HepG2 (cell line): ENCODE data around the gene STK36. TPM values are rescaled to one million over a fixed set of nuclear protein-coding genes. Genes with fewer than 3 reads are reported as not detected.

Source experiments
- ATAC-seq: fragments of 200-7000 bp; cut with Tn5 transposase; 3 replicates; pipeline ENCODE4 v1.9.1; 2020; ENCODE audit warnings: mild to moderate bottlenecking, moderate library complexity
- BruUV-seq: library from RNA; stranded (reverse); fragments of 400-500 nt; replicated peaks from 2 replicates; lab custom pipeline; 2021; lab: Mats Ljungman, UMichigan
- CTCF ChIA-PET: fragments of 300-600 bp; formaldehyde crosslinking; extraction: SDS; loops from one replicate; lab custom pipeline; 2021; ENCODE audit warnings: low total read pairs, inconsistent platforms, low intra/inter-chr PET ratio; lab: Yijun Ruan, JAX
- POLR2A ChIA-PET: fragments of 350-600 bp; sonication (Branson Sonifier 250); formaldehyde crosslinking; loops from one replicate; lab custom pipeline; 2020; ENCODE audit warnings: antibody characterized with exemption, inconsistent platforms; lab: Yijun Ruan, JAX
- DNase-seq: peaks from one replicate; pipeline ENCODE4 v3.0.0-alpha.2; 2015; ENCODE audit warnings: low spot score
- FAIRE-seq: peaks from 3 replicates; lab custom pipeline; 2011; peaks lifted over from hg19 to GRCh38; lab: Jason Lieb, UNC
- H2AFZ ChIP-seq: one replicate; pipeline ENCODE4 v1.6.1; 2011; ENCODE audit warnings: low read length, inconsistent platforms
- H3K27ac ChIP-seq: fragments of 300-600 bp; 3 replicates; pipeline ENCODE4 v1.8.0; 2011; ENCODE audit warnings: mixed run types, mild to moderate bottlenecking, mixed read lengths, low read length, inconsistent platforms; ENCODE audit not compliant: insufficient read depth; ENCODE audit errors: extremely low read length
- H3K27me3 ChIP-seq, 2 experiments: fragments of 200-600 bp in 1 of 2; 2 replicates in 1 of 2; 3 replicates in 1 of 2; pipeline versions ENCODE4 v1.6.0 to v1.8.0; 2011; ENCODE audit warnings: low read length in 2 of 2, mild to moderate bottlenecking in 2 of 2, moderate library complexity in 2 of 2, inconsistent platforms in 1 of 2; ENCODE audit not compliant: insufficient read depth in 2 of 2, control insufficient read depth in 1 of 2
- H3K36me3 ChIP-seq, 2 experiments: fragments of 200-600 bp in 1 of 2; replicated peaks in 1 of 2; 2 replicates in 1 of 2; 3 replicates in 1 of 2; pipeline versions ENCODE4 v1.5.1 to v1.8.0; 2011; ENCODE audit warnings: low read length in 2 of 2, inconsistent platforms in 1 of 2; ENCODE audit not compliant: insufficient read depth in 2 of 2, control insufficient read depth in 1 of 2
- H3K4me1 ChIP-seq: 2 replicates; pipeline ENCODE4 v1.5.1; 2012; ENCODE audit warnings: low read length, inconsistent platforms; ENCODE audit not compliant: insufficient read depth
- H3K4me2 ChIP-seq: 2 replicates; pipeline ENCODE4 v1.6.0; 2011; ENCODE audit warnings: low read depth, low read length, inconsistent platforms
- H3K4me3 ChIP-seq, 3 experiments: fragments of 200-600 bp in 1 of 3; sonication (generic), shearing (Covaris generic) in 1 of 3; replicated peaks in 1 of 3; 2 replicates each; pipeline ENCODE4 v1.5.1; 2011 to 2016; ENCODE audit warnings: low read length in 3 of 3, inconsistent platforms in 2 of 3, low read depth in 2 of 3, mild to moderate bottlenecking in 2 of 3, control low read depth in 1 of 3, mixed read lengths in 1 of 3; ENCODE audit not compliant: insufficient read depth in 1 of 3
- H3K79me2 ChIP-seq: one replicate; pipeline ENCODE4 v1.6.1; 2011; ENCODE audit warnings: low read length, inconsistent platforms; ENCODE audit not compliant: insufficient read depth
- H3K9ac ChIP-seq: 2 replicates; pipeline ENCODE4 v1.6.0; 2011; ENCODE audit warnings: mild to moderate bottlenecking, low read depth, low read length, inconsistent platforms; ENCODE audit not compliant: insufficient read depth
- H3K9me3 ChIP-seq: 2 replicates; pipeline ENCODE4 v1.5.1; 2012; ENCODE audit warnings: mild to moderate bottlenecking, low read length
- H4K20me1 ChIP-seq: 2 replicates; pipeline ENCODE4 v1.6.0; 2011; ENCODE audit warnings: inconsistent platforms, mild to moderate bottlenecking, low read length, moderate library complexity; ENCODE audit not compliant: insufficient read depth
- BCL6 ChIP-seq: IDR thresholded peaks from 2 replicates; pipeline ENCODE4 v1.6.1; 2016; ENCODE audit warnings: missing genetic modification reagents, missing compliant biosample characterization
- BRF2 ChIP-seq: sonication (generic); formaldehyde crosslinking; IDR thresholded peaks from 2 replicates; pipeline ENCODE4 v1.8.1; 2022; ENCODE audit warnings: mild to moderate bottlenecking, missing genetic modification reagents
- CENPBD1 ChIP-seq: sonication (generic); formaldehyde crosslinking; IDR thresholded peaks from 2 replicates; pipeline ENCODE4 v1.8.0; 2022; ENCODE audit warnings: missing genetic modification reagents, low read depth, mild to moderate bottlenecking, borderline replicate concordance
- CREB3 ChIP-seq: sonication (generic); formaldehyde crosslinking; IDR thresholded peaks from 2 replicates; pipeline ENCODE4 v1.5.0; 2020; ENCODE audit warnings: missing genetic modification reagents
- ELF4 ChIP-seq: sonication (generic); formaldehyde crosslinking; IDR thresholded peaks from 2 replicates; pipeline ENCODE4 v1.5.0; 2020; ENCODE audit warnings: missing genetic modification reagents, mild to moderate bottlenecking, moderate library complexity, borderline replicate concordance
- GPN1 ChIP-seq: sonication (generic); formaldehyde crosslinking; IDR thresholded peaks from 2 replicates; pipeline ENCODE4 v1.5.1; 2020; ENCODE audit warnings: missing genetic modification reagents, borderline replicate concordance
- IRF2 ChIP-seq: IDR thresholded peaks from 2 replicates; pipeline ENCODE4 v1.6.1; 2018; ENCODE audit warnings: missing genetic modification reagents, missing compliant biosample characterization
- MAX ChIP-seq: IDR thresholded peaks from 2 replicates; pipeline ENCODE4 v1.6.1; 2012; ENCODE audit warnings: inconsistent platforms
- PBX2 ChIP-seq: IDR thresholded peaks from 2 replicates; pipeline ENCODE4 v1.6.1; 2016; ENCODE audit warnings: control low read depth
- ZNF331 ChIP-seq: sonication (generic); formaldehyde crosslinking; IDR thresholded peaks from 2 replicates; pipeline ENCODE4 v1.4.0; 2020; ENCODE audit warnings: missing genetic modification reagents
- ZNF543 ChIP-seq: sonication (generic); formaldehyde crosslinking; IDR thresholded peaks from 2 replicates; pipeline ENCODE4 v1.4.0; 2020; ENCODE audit warnings: mild to moderate bottlenecking, missing genetic modification reagents
- ZSCAN22 ChIP-seq: sonication (generic); formaldehyde crosslinking; IDR thresholded peaks from 2 replicates; pipeline ENCODE4 v1.4.0; 2020; ENCODE audit warnings: mild to moderate bottlenecking, missing genetic modification reagents
- ZZZ3 ChIP-seq: sonication (generic); formaldehyde crosslinking; IDR thresholded peaks from 2 replicates; pipeline ENCODE4 v1.4.0; 2020; ENCODE audit warnings: missing genetic modification reagents, mild to moderate bottlenecking, borderline replicate concordance
- WGBS: methylation state at CpG from one replicate; pipeline ENCODE4 v1.1.6; 2017; ENCODE audit warnings: low lambda C conversion rate; 5-methylcytosine and 5-hydroxymethylcytosine counted together
- in situ Hi-C: cut with HindIII; loops from 2 replicates; pipeline ENCODE4 v1.10.0; 2017; ENCODE audit warnings: low pct_unique_long_range_greater_than_20kb; ENCODE audit not compliant: extremely low pct_ligation_motif_present
- intact Hi-C: fragments of 100-400 bp; cut with micrococcal nuclease; formaldehyde crosslinking; loops from one replicate; pipeline ENCODE4 v1.10.0; 2022; ENCODE audit not compliant: unreplicated experiment
- polyA plus RNA-seq, 8 experiments: library from polyadenylated mRNA; depleted of rRNA in 3 of 8; stranded (reverse) in 7 of 8; unstranded in 1 of 8; fragments of >200 nt; fragmentation: Illumina TruSeq in 4 of 8; extraction: Trizol in 4 of 8; gene quantifications; 2 replicates each; pipeline versions ENCODE4 v1.2.1 to v1.2.3, GENCODE V29; 2011 to 2016; ENCODE audit warnings: low read depth in 4 of 8, missing spikeins in 1 of 8, mixed read lengths in 1 of 8; ENCODE audit not compliant: insufficient read depth in 1 of 8
- total RNA-seq, 5 experiments: library from RNA; depleted of rRNA; stranded (reverse); fragments of >200 nt; fragmentation: Illumina TruSeq; extraction: Trizol; gene quantifications; 2 replicates each; pipeline ENCODE4 v1.2.3, GENCODE V29; 2016; ENCODE audit warnings: low read depth in 1 of 5

The STK36 gene
- total and polyA plus RNA-seq, 2 of the 13 experiments (the other 11 are each of a cell fraction or from before 2014, with no cell fraction given): 45.9 to 83.5 TPM

- no peak for TF ChIP-seq BRF2
These were observed 50.5 kb downstream of the STK36 start (continued) for GRCh38 chr2:218722419-218722818.

GRCh38 chr2:218722876-218723785 lies 51.2 kb downstream of the STK36 start:
- no peak for FAIRE-seq
- CTCF ChIA-PET: interaction anchor here (1.2 kb wide), 1 partner anchor 125 kb away, joined by 4 read pairs; no protein-coding TSS in a partner anchor
- Histone ChIP-seq H3K36me3 (peaks cover 3 to 19% of the 10 kb centered on the region in 2 experiments), H2AFZ (no peak overlapping the region), H3K4me2 (no peak overlapping the region), H3K4me3 (no peak overlapping the region), H3K9me3 (peaks cover 27% of the 10 kb centered on the region), H3K27me3 (no peaks in the 10 kb centered on the region), H3K79me2 (peaks cover 90% of the 10 kb centered on the region), H3K9ac (no peak overlapping the region), H3K27ac (no peak overlapping the region), H4K20me1 (no peaks in the 10 kb centered on the region; the same call in 1 of the 2 replicates), H3K4me1 (peaks cover 39% of the 10 kb centered on the region)
- POLR2A ChIA-PET: interaction anchor here (0.9 to 2.7 kb wide), 5 partner anchors 12 to 59 kb away, joined by 3 to 22 read pairs (median 6); partner anchors contain the start of genes CYP27A1 and TTLL4
- TF ChIP-seq ZSCAN22 (no peak), ELF4 (CRISPR knock-in tag) (no peak), CREB3 (CRISPR knock-in tag) (no peak), ZNF543 (CRISPR knock-in tag) (no peak), IRF2 (CRISPR knock-in tag) (no peak), MAX (no peak), ZZZ3 (CRISPR knock-in tag) (no peak), PBX2 (CRISPR knock-in tag) (no peak), CENPBD1 (CRISPR knock-in tag) (no peak), ZNF331 (CRISPR knock-in tag) (no peak), GPN1 (CRISPR knock-in tag) (no peak), BCL6 (CRISPR knock-in tag) (no peak)
- ATAC-seq: no peak
- intact Hi-C loops (no loop called here), in situ Hi-C loops (no loop called here)
- no peak for DNase-seq
- no TSS peak for BruUV-seq
- WGBS: 100% methylated on average over 1 of the region's 1 CpG
